GM19035 (cell line): ENCODE results near the gene ATP5MG.

Source experiments
- ATAC-seq: cut with Tn5 transposase; IDR thresholded peaks from one replicate; pipeline ENCODE4 v1.9.1; 2021; ENCODE audit not compliant: unreplicated experiment

ATP5MG gene

GRCh38 chr11:118441770-118442275, 40.4 kb downstream of the ATP5MG start:
- no peak for ATAC-seq

GRCh38 chr11:118442301-118442700, 40.9 kb downstream of the ATP5MG start:
- no peak for ATAC-seq

GRCh38 chr11:118442908-118443589, 41.6 kb downstream of the ATP5MG start:
- no peak for ATAC-seq

GRCh38 chr11:118443590-118444218, 42.3 kb downstream of the ATP5MG start:
- peak; percentile 44 for ATAC-seq

GRCh38 chr11:118447423-118447822, 46.0 kb downstream of the ATP5MG start:
- ATAC-seq = no peak

- peak; percentile 84 for ATAC-seq
Observed at GRCh38 chr11:118448294-118448693, 46.9 kb downstream of the ATP5MG start.

- ATAC-seq = no peak
Observed at GRCh38 chr11:118449316-118449918, 48.0 kb downstream of the ATP5MG start.

GRCh38 chr11:118450451-118450850, 49.0 kb downstream of the ATP5MG start:
- no peak for ATAC-seq
